Brain pericyte (primary cell): ENCODE measurements around the gene C1orf167.

ENCODE experiments used
- DNase-seq: peaks from one replicate; pipeline ENCODE4 v3.0.0-alpha.2; 2012; ENCODE audit warnings: low read depth, low spot score

The C1orf167 gene

DNA sequence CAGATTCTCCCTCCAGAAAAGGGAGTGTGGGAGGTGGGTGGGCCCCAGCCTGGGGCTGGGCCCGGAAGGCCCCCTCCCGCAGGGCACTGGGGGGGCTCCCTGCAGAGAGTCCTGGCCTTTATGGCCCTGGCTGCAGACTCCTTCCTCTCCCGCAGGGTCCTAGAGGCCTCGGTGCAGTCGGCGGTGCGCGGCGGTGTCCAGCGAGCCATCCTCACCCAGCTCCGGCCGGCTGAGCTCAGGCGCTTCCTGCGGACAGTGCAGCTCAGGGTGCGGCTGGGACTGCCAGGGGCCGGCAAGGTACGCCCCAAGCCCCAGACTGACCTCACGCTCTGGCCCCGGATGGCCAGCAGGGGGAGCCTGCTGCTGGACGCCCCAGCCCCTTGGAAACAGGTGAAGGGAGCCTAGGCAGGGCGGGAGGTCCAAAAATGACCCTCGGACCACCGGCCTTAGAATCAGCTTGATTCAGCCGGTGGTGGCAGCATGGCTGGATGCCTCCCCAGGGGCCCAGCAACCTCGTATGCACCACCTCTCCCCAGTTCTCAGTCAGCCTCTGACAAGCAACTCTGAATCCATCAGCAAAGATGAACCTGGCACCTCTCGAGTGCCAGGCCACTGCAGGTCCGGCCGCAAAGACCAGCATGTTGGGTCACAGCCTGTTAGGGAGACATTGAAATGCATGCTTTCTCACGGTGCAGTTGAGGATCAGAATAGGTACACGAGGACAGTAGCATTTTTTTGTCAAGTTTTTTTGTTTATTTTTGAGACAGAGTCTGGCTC is 23.2 kb downstream of the C1orf167 start:
- no peak for DNase-seq

DNA sequence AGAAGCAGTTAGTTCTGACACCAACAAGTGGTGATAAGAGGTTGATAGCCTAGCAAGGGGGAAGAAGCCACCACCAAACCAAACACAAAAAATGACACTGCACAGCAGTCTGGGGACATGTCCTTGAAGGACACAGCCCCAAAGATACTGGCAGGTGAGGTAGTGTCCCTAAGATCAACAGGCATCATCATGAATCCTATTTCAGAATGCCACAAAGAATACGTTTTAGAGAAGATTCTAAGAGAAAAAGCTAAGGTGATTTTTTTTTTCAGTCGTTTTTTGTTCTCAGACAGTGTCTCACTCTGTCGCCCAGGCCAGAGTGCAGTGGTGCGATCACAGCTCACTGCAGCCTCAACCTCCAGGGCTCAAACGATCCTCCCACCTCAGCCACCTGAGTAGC is 24.2 kb downstream of the C1orf167 start:
- no peak for DNase-seq

DNA sequence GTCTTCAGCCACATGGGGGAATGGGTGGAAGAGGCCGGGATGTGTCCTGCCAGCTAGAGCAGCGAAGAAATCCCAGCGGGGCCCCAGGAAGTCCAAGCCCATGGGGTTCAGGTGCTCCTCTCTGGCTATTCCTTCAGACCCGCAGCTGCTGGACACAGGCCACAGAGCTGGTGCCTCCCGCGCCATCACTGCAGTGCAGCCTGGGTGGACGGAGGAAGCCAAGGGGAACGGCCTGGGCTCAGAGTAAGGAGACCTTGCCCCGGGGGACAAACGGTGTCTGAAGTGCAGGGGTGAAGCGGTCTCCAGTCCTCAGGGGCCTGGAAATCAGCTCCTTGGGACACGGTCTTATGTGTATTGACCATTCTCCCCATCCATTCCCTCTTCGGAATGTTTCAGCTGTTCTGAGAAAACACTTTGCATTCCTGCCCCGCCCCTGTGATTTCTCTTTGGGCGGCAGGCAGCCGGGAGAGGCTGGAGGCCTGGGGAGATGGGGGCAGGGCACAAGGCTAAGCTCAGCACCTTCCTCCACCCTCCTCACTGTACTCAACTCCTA is 25.3 kb downstream of the C1orf167 start:
- no peak for DNase-seq

DNA sequence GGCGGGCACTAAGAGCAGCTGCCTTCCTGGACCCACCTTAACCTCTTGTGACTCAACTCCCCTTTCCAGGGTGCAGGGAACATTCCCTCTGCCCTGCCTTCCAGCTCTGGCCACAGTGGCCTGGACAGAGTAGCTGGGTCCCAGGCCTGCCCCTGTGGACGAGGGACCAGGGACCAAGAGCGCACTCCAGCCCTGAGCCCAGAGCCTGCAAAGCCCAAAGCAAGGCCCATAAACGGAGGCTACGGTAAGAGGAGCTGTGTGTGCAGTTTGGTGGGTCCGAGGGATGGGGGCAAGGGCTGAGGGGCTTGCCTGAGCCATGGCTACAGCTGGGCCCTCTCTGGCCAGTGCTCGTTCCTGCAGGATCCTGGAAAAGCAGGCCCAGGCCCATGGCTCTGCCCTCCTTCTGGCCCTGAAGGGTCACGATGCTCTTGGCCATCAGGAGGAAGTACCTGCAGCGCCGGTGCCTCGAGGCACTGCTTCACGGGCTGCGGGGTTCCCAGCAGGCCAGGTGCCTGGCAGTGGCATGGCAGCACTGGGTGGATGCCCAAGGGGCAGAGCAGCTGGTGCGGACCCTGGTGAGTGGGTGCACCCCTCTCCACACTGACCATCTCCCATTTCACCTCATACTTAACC is 25.9 kb downstream of the C1orf167 start:
- DNase-seq = no peak

DNA sequence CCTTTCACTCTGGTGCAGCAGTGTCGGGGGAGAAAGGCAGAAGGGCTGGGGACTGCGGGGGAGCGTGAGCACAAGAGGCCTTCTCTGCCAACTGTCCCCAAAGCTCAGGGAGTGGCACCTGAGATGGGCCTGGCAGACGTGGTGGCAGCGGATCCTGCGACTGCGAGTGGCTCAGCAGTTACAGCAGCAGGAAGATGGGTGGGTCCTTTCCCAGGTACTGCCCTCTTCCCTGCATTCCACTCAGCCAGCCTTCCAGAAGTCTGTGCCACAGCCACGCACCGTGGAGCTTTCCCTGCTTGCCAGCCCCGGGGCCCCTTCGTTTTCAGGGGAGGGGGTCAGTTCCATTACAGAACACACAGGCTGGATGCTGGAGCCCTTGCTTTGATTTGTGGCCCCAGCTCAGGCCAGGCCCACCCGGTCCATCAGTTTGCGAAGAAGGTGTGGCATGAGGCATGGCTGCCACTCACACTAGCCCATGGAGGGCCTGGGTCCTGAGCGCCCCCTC is 26.6 kb downstream of the C1orf167 start:
- no peak for DNase-seq

DNA sequence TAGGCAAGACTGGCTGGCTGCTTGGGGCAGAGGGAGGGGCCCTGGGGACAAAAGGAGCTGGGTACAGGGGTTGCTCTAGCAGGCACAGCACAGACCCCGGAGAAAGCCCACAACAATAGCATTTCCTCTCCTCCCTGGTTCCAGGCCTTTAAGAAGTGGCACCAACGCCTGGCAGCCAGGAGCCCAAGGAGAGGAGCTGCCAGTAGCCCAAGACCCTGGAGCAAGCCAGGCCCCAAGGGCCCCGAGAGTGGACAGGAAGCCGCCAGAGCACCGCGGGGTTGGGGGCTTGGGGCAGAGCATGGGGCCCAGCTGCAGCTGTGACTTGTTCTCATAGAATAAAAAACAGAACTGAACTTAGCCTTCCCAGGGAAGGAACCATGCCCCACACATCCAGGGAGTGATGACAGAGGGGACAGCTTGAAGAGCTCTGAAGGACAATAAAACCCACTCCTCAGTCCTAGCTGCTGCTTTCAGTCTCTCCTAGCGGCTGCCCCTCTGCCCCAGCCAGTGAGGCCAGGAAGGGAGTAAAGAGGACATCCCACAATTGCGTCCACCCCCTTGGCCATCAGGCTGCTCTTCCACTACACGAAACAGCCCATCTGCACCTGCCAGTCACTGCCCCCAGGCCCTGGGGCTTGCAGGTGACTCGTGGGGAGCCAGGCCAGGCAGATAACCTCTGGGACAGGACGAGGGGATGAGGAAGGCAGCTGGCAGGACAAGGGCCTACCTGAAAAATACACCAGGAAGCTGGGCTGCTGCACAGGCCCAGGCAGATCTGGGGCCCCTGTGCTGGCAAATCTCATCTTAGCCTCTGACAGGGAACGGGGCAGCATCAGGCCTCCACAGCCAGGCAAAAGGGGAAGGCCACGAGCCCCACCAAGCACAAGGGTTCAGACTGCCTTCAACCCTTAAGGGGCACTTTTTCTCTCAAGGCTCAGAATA is 27.4 kb downstream of the C1orf167 start:
- DNase-seq = no peak

DNA sequence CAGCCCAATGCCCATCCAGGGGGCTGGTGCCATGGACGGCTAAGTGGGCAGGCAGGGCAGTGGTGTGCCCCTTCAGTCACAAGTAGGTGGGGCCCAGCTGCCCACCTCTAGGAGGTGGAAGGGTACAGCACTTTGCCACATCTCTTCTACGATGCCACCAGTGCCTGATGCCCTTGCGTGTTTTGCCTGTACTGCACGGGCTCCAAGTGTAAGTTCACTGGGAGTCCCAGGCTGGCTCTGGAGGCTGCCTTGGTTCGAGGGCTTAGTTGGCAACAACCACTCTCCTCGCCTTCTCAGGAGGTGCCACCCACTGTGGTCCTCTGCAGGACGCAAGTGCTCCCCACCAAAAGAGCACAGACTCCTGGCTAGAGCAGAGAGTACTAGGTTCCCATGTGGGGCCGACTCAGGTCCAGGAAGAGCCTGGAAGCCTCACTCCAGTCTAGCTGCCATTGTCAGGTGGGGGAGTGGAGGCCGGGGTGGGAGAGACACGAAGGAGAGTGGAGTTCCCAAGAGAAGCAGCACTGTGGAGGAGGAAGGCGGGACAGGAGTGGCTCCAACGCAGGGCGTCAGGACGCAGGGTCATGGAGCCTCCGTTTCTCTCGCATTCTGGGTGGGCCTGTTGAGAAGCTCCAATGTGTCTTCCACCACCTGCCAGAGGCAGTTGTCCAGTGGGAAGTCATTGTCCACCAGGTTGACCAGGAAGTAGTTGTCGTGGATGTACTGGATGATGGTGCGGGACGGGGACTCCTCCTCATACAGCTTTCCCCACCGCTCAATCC is 28.3 kb downstream of the C1orf167 start:
- no peak for DNase-seq

DNA sequence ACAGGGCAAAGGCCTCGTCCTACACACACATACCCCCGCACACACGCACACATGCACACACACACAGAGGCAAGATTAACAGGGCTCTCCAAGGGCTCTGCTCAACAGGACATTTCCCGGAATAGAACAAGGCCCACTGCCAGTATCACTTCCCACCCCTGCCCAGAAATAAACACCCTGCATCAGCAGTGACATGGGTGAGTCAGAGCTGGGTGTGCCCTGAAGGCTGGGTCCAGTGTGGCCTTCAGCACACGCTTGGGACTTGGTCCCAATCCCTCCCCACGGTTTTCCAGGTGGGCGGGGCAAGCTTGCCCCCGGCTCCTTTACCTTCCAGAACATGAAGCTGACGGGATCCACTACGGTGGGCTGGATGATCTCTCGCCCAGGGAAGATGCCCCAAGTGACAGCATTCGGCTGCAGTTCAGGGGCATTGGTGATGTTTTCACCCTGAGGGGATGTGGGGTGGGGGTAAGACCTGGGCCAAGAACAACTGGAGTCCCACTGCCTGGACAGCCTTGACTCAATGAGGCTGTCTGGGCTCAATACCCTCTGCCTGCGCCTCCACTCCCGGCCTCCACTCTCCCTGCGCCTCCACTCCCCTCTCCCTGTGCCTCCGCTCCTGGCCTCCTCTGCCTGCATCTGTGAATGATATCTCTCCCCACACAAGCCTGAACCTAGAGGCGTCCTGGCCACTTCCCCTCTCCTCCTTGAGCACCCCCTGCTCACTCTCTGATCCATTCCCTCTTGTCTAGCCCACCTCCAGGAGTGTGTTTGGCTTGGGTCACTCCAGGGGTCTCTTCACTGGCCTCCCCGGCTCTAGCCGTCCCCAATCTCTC is 29.1 kb downstream of the C1orf167 start:
- peak; percentile 75 for DNase-seq

DNA sequence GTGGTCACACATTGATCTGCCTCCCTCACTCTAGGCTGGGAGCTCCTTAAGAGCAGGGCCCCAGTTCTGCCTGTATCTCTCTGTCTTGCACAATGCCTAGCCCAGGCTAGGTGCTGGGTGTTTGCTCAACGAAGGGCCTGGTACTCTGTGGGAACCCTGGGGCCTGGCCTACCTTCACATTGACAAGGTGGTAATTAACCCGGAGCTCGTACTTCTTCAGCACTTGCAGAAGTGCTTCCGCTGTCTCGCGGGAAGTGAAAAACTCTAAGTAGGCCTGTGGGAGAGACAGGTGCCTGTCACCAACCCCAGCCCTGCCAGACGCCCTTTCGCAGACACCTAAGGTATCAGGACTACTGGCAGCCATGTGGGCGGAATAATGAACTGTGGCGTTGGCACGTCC is 30.1 kb downstream of the C1orf167 start:
- DNase-seq = no peak

DNA sequence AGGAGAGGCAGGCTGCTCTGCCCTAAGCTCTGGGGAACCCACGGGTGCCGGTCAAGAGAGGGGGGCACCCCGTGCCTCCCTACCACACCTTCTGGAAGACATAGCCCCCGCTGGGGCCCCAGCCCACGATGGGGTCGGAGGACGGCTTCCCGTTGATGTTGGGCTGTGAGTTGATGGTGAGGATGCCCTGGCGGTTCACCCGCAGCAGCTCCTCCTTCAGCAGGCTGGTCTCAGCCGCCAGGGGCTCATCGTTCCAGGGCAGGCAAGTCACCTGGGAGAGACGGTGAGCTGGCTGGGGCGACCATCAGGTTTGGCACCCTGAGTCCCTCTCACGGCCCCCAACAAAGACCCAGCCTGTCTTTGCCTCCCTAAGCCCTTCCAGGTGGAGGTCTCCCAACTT is 31.8 kb downstream of the C1orf167 start:
- no peak for DNase-seq

DNA sequence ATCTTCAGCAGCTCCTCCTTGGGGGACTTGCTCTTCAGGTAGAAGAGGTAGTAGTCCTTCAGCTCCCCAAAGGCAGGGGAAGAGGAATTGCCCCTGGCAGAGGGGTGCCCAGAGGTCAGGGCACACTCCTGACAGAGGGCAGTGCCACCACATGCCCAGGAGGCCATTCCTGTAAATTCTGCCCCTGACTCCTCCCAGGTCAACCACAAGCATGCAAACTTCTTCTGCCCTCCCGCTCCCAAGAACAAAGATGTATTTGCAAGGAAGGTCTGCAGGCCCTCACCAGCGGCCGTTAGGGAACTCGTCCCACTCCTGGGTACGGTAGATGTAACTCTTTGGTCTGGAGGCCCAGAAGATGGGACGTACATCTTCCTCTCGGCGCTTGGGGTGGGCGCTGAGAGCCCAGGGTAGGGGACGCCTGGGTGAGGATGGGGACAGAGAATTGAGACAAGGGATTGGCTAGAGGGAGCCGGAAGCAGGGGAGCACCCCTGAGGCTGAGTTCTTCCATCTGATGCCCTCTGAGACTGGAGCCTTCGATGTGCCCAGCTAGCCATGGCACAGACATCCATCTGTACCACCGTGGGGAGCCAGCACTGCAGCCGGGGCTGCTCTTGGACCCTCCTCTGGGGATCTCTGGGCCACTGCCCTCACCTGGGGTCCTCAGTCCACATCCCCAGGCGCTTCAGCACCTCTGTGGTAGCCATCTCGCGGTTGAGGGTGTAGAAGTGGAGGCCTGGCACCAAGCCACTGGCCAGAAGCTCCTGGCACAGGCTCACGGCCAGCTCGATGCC is 32.6 kb downstream of the C1orf167 start:
- no peak for DNase-seq

DNA sequence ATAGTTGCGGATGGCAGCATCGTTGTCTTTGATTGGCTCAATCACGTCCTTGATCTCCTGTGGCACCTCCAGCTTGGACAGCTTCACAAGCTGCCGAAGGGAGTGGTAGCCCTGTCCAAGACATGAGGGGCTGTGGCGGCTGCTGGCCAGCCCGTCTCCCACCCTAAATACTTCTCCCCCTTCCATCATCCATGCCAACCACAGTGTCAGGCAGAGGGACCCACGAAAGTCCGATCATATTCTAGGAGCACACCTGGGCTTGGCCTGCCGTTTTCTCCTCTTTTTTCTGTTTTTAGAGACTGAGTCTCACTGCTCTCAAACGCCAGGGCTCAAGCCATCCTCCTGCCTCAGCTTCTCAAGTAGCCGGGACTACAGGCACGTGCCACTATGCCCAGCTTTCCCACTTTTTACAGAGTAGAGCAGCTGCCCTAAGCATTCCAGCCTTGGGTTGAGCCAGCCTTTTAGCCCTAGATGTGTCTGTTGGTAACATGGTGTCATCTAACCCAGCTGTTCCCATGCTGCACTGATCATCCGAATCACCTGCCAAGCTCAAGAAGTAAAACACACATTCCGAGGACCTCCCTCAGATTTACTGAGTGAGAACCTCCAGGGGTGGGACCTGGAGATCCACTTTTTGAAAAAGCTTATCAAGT is 33.4 kb downstream of the C1orf167 start:
- DNase-seq = no peak

DNA sequence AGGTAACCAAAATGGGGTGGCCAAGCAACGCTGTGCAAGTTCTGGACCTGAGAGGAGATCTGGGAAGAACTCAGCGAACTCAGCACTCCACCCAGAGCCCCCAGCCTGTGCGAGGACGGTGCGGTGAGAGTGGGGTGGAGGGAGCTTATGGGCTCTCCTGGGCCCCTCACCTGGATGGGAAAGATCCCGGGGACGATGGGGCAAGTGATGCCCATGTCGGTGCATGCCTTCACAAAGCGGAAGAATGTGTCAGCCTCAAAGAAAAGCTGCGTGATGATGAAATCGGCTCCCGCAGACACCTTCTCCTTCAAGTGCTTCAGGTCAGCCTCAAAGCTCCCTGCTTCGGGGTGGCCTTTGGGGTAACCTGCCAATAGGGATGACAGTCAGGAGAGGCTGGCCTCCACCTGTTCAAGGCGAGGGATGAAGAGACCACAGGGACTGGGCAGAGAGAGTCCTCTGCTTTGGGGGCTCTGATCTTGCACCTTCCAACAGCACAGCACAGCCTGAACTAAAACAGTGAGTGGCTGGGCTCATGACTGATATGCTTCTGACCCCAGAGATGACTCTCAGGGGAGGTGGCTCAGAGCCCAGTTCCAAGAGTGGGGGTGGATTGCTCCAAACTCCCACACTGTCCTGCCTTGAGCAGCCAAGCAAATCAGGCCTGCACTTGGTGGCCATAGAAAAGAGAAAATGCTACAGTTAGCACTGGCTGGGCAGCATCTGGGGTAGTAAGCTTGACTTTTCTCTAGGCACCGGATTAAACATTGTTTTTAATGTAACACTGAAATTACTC is 34.2 kb downstream of the C1orf167 start:
- no peak for DNase-seq

DNA sequence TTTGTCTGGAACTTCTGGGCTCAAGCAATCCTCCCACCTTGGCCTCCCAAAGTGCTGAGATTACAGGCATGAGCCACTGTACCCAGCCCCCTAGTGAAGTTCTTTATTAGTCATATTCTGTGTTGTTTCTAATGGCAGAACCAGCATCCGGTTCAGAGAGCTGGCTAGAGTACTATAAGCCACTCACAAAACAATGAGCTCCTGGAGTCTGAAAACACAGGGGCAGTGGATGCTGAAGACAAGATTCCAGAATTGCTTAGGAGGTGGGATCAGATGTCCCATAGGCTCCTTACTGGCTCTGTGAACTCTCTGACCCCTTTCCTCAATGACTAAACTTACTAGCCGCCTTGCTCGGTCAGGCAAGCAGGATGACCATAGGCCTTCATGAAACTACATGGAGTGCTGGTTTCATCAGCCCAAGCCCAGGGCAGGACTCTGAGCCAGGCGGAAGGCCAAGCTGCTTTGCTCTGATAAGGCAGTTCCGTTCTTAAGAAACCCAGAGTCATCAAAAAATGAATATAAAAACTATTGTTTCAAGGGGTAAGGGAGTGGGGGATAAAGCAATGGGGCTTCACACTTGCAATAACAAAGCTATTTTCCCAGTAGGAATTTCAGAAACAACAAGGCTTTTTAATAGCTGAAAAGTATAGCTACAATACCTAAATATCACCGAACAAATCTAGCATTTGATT is 35.7 kb downstream of the C1orf167 start:
- DNase-seq = no peak

DNA sequence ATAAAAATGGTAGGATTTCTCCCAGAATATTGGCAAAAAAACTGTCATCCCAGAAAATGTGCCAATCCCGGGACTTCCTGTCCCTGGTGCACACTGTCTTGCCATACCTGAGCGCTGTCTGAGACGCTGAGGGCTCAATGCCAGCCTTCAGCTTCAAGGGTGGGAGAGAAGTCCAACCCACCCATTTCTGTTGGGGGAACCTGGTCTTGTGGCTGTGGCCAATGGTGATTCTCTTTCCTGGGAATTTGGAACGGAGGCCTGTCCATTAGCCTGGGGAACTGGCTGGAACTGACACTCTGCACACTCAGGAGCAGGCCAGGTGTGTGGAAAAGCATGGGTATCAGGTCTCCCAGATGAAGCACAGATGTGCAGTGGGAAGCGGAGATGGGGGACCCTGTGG is 37.1 kb downstream of the C1orf167 start:
- no peak for DNase-seq

DNA sequence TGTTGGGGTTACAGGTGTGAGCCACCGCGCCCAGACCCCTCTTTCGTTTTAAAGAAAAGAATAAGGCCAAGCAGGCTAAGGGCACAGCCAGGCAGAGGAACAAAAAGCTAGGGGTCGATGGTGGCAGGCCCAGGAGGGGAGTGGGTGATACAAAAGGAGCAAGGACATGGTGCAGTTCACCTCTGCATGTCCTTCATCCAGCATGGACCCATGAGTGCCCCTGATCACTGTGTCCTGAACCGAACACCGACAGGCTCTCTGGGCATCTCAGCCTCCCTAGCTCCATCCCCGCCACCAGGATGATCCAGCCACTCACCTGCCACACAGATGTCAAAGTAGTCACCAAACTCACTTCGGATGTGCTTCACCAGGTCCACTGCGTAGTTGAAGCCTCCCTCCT is 37.9 kb downstream of the C1orf167 start:
- no peak for DNase-seq

DNA sequence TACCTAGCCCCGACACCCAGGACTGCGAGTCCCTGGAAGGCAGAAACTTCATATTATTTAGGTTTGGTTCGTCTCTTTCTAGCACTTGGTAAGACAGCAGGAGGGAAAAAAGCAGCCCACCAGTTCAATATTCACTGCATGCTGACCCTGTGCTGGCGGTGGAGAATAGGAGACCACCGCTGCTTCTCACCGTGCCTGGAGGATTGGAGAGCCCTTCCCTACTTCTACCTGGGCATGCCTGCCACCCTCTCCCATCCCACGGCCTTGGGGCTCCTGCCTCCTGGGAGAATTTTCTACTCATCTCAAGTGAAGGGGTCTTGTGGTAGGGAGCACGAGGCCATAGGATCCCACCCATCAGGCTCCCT is 38.4 kb downstream of the C1orf167 start:
- DNase-seq = no peak
